SU-DHL-6 (cell line): ENCODE data around the gene CTCF.

Source experiments
- H2AFZ ChIP-seq: fragments of 200-600 bp; sonication (generic); 2 replicates; pipeline ENCODE4 v1.6.1; 2014; ENCODE audit warnings: low read depth, mild to moderate bottlenecking, moderate library complexity, mixed read lengths, antibody characterized with exemption, low read length; ENCODE audit not compliant: severe bottlenecking
- H3F3A ChIP-seq: fragments of 200-600 bp; shearing (Covaris generic); 2 replicates; pipeline ENCODE4 v1.6.0; 2016; ENCODE audit warnings: antibody characterized with exemption, mild to moderate bottlenecking; ENCODE audit not compliant: insufficient read depth
- H3K27ac ChIP-seq: fragments of 200-600 bp; sonication (generic); 2 replicates; pipeline ENCODE4 v1.5.1; 2016; ENCODE audit warnings: low read depth, mild to moderate bottlenecking, low read length, moderate library complexity, mixed read lengths
- H3K27me3 ChIP-seq: fragments of 200-600 bp; sonication (generic), shearing (Covaris generic); 2 replicates; pipeline ENCODE4 v1.6.0; 2014; ENCODE audit warnings: mild to moderate bottlenecking, low read length
- H3K36me3 ChIP-seq: fragments of 200-600 bp; sonication (generic); 2 replicates; pipeline ENCODE4 v1.6.1; 2014; ENCODE audit warnings: mild to moderate bottlenecking, low read length, mixed read lengths
- H3K4me2 ChIP-seq: fragments of 300-600, 200-600 bp; shearing (Covaris generic), sonication (generic); 2 replicates; pipeline ENCODE4 v1.6.0; 2014; ENCODE audit warnings: low read length, low read depth, mild to moderate bottlenecking; ENCODE audit not compliant: poor library complexity, severe bottlenecking
- H3K4me3 ChIP-seq: fragments of 200-600 bp; sonication (generic); 2 replicates; pipeline ENCODE4 v1.5.1; 2014; ENCODE audit warnings: antibody characterized with exemption, low read length, mild to moderate bottlenecking, mixed read lengths; ENCODE audit not compliant: insufficient read depth, poor library complexity, severe bottlenecking
- H3K79me2 ChIP-seq: fragments of 200-600 bp; sonication (generic); 2 replicates; pipeline ENCODE4 v1.6.1; 2014; ENCODE audit warnings: mild to moderate bottlenecking, low read length, moderate library complexity; ENCODE audit not compliant: insufficient read depth
- H3K9ac ChIP-seq: fragments of 200-600 bp; sonication (generic); 2 replicates; pipeline ENCODE4 v1.7.0; 2014; ENCODE audit warnings: mild to moderate bottlenecking, low read length
- H3K9me2 ChIP-seq: fragments of 200-600 bp; sonication (generic); replicated peaks from 2 replicates; pipeline ENCODE4 v1.6.1; 2014; ENCODE audit warnings: low read length; ENCODE audit not compliant: insufficient read depth
- H3K9me3 ChIP-seq: fragments of 200-600 bp; sonication (generic); 2 replicates; pipeline ENCODE4 v1.6.1; 2014; ENCODE audit warnings: low read length, mixed read lengths; ENCODE audit not compliant: insufficient read depth
- H4K20me1 ChIP-seq: fragments of 200-600 bp; sonication (generic); 2 replicates; pipeline ENCODE4 v1.6.1; 2014; ENCODE audit warnings: low read depth, mild to moderate bottlenecking, antibody characterized with exemption, low read length, moderate library complexity, mixed read lengths
- EZH2phosphoT487 ChIP-seq: fragments of 200-600 bp; sonication (generic), shearing (Covaris generic); conservative IDR thresholded peaks from 2 replicates; pipeline ENCODE4 v1.6.1; 2018; ENCODE audit warnings: mild to moderate bottlenecking, antibody characterized with exemption, low read length, moderate library complexity, mixed read lengths
- TF ChIP-seq, protein P1 (sequence below): fragments of 200-600 bp; sonication (generic); IDR thresholded peaks from one replicate; pipeline ENCODE4 v1.5.1; 2017; ENCODE audit warnings: antibody characterized with exemption, mild to moderate bottlenecking, low read length, moderate library complexity; ENCODE audit not compliant: insufficient read depth, poor library complexity, severe bottlenecking

The CTCF gene

DNA sequence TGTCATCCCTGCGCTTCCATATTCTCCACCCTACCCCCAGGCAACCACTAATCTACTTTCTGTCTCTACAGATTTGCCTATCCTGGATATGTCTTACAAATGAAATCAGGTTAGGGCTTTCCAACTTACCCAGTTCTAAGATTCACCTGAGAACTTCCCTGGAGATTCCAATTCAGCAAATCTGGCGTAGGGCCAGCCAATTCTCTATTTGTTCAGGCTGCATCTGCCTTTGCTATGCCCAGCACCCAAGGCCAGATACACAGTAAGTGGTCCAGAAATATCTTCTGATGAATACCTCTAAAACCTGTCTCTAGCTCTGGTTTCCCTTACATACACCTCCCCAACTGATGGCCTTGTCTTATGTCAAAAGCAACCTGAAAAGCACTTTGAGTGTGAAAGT is 10.4 kb upstream of the CTCF start:
- Histone ChIP-seq H3K27ac (peak overlapping the region; percentile 56), H3K9me2 (no peaks in the 10 kb centered on the region)

DNA sequence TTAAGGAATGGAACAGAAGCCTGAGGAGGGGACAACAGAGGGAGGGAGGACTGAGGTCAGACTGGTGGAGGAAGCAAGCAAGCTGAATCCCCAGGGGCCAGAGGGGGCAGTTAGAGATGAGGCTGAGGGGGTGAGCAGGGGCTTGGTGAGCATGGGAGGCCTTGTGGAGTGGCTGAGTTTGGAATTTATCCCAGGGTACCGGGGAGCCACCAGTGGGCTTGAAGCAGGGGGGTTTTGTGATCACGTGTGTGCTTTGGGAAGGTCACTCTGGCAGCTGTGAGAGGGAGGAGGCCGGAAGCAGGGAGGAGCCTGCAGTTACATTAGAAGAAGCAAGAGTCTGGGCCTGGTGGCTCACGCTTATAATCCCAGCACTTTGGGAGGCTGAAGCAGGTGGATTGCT is 9.8 kb upstream of the CTCF start:
- Histone ChIP-seq H2AFZ (no peak overlapping the region), H3K36me3 (no peaks in the 10 kb centered on the region), H3K4me2 (no peak overlapping the region), H3K9me3 (no peaks in the 10 kb centered on the region), H4K20me1 (no peaks in the 10 kb centered on the region), H3F3A (peaks cover 30% of the 10 kb centered on the region), H3K9me2 (no peaks in the 10 kb centered on the region), H3K4me3 (no peak overlapping the region), H3K27ac (peak overlapping the region; percentile 56), H3K79me2 (peaks cover 40% of the 10 kb centered on the region), H3K27me3 (no peaks in the 10 kb centered on the region), H3K9ac (peak overlapping the region; percentile 9)
- TF ChIP-seq EZH2phosphoT487: no peak
- TF ChIP-seq, protein P1, sequence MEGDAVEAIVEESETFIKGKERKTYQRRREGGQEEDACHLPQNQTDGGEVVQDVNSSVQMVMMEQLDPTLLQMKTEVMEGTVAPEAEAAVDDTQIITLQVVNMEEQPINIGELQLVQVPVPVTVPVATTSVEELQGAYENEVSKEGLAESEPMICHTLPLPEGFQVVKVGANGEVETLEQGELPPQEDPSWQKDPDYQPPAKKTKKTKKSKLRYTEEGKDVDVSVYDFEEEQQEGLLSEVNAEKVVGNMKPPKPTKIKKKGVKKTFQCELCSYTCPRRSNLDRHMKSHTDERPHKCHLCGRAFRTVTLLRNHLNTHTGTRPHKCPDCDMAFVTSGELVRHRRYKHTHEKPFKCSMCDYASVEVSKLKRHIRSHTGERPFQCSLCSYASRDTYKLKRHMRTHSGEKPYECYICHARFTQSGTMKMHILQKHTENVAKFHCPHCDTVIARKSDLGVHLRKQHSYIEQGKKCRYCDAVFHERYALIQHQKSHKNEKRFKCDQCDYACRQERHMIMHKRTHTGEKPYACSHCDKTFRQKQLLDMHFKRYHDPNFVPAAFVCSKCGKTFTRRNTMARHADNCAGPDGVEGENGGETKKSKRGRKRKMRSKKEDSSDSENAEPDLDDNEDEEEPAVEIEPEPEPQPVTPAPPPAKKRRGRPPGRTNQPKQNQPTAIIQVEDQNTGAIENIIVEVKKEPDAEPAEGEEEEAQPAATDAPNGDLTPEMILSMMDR: no peak

More for the DNA sequence above, 10.4 kb upstream of the CTCF start:
- Histone ChIP-seq H3K27me3 (no peaks in the 10 kb centered on the region), H3K4me2 (no peak overlapping the region), H3K79me2 (peaks cover 36% of the 10 kb centered on the region), H2AFZ (no peak overlapping the region), H3K4me3 (no peak overlapping the region), H3K36me3 (no peaks in the 10 kb centered on the region), H3K9me3 (no peaks in the 10 kb centered on the region), H3F3A (peaks cover 35% of the 10 kb centered on the region), H4K20me1 (no peaks in the 10 kb centered on the region), H3K9ac (peak overlapping the region; percentile 9)
- no peak for TF ChIP-seq EZH2phosphoT487
- TF ChIP-seq, protein P1: no peak

DNA sequence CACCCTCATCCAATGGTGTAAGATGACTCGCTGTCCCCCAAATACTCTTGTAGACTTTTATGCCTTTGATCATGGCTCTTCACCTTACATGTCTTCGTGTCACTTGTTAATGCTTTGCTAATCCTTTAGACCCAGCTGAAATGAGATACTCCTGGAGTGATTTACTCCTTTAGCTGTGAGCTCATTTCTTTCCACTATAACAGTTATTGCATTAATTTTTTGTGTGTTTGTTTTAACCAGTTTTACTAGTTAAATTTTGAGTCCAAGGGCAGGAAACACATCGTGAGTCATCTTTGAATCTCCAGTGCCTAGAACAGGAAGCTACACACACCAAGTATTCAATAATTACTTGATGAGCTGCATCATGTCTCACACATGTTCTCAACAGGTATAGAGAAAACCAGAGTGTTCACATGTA is 6.5 kb upstream of the CTCF start:
- no peaks in the 10 kb centered on the region for H3K9me3 ChIP-seq
- TF ChIP-seq, protein P1: no peak
- no peak for TF ChIP-seq EZH2phosphoT487
- no peaks in the 10 kb centered on the region for H4K20me1 ChIP-seq
- no peak overlapping the region for H2AFZ ChIP-seq
- H3K9ac ChIP-seq: no peak overlapping the region
- H3K27ac ChIP-seq: peak overlapping the region; percentile 17; the same call in 1 of the 2 replicates
- no peaks in the 10 kb centered on the region for H3K9me2 ChIP-seq
- H3F3A ChIP-seq: 0 out of 2 replicates have a peak, but pooled peaks cover 4% of the 10 kb centered on the region
- H3K36me3 ChIP-seq: no peaks in the 10 kb centered on the region
- H3K4me3 ChIP-seq: no peak overlapping the region
- H3K27me3 ChIP-seq: no peaks in the 10 kb centered on the region
- H3K4me2 ChIP-seq: no peak overlapping the region
- H3K79me2 ChIP-seq: peaks cover 69% of the 10 kb centered on the region
